DND-41 (cell line): ENCODE results near the gene HIGD1B.

ENCODE experiments used
- EZH2 ChIP-seq: IDR thresholded peaks from 3 replicates; pipeline ENCODE4 v1.6.1; 2012; ENCODE audit warnings: borderline replicate concordance, low read depth, mild to moderate bottlenecking, moderate library complexity, low read length, inconsistent platforms; ENCODE audit not compliant: severe bottlenecking
- TF ChIP-seq, protein P1 (sequence below): IDR thresholded peaks from 2 replicates; pipeline ENCODE4 v1.5.1; 2012; ENCODE audit warnings: borderline replicate concordance, low read length, moderate library complexity, mild to moderate bottlenecking; ENCODE audit not compliant: poor library complexity, severe bottlenecking; ENCODE audit errors: extremely low read depth

DNA sequence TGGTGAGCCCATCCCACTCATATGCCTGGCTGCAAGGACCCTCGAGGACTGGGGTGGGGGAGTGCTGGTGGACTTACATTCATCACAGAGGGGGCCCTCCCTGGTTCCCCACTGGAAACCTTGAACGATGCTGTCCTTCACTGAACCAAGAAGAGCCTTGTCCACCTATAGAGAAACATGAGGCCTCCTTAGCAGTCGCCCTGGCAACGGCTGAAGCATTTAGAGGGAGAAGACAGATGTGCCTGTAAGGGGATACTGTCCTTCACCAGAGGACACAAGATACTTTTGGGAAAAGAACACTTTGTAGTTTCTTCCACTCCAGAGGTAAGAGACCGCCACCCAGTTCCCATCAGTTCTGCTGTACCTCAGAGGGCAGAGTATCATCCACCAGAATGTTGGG is 6.5 kb downstream of the HIGD1B start:
- TF ChIP-seq, protein P1, sequence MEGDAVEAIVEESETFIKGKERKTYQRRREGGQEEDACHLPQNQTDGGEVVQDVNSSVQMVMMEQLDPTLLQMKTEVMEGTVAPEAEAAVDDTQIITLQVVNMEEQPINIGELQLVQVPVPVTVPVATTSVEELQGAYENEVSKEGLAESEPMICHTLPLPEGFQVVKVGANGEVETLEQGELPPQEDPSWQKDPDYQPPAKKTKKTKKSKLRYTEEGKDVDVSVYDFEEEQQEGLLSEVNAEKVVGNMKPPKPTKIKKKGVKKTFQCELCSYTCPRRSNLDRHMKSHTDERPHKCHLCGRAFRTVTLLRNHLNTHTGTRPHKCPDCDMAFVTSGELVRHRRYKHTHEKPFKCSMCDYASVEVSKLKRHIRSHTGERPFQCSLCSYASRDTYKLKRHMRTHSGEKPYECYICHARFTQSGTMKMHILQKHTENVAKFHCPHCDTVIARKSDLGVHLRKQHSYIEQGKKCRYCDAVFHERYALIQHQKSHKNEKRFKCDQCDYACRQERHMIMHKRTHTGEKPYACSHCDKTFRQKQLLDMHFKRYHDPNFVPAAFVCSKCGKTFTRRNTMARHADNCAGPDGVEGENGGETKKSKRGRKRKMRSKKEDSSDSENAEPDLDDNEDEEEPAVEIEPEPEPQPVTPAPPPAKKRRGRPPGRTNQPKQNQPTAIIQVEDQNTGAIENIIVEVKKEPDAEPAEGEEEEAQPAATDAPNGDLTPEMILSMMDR: no peak
- TF ChIP-seq EZH2: no peak
